Chondrocyte (in vitro differentiated cells): ENCODE data around the gene FSD1. TPM values are rescaled to one million over a fixed set of nuclear protein-coding genes. Genes with fewer than 3 reads are reported as not detected.

Experiments used
- DNase-seq: peaks from one replicate; pipeline ENCODE4 v3.0.0; 2021; ENCODE audit warnings: mixed read lengths, low spot score
- H3K27ac Mint-ChIP-seq: one replicate; pipeline ENCODE4 v1.8.0; 2021; ENCODE audit warnings: mild to moderate bottlenecking, moderate library complexity, mixed read lengths; ENCODE audit not compliant: unreplicated experiment
- H3K27me3 Mint-ChIP-seq: 2 replicates; pipeline ENCODE4 v1.8.0; 2021; ENCODE audit warnings: low read depth, mixed read lengths
- H3K36me3 Mint-ChIP-seq: 2 replicates; pipeline ENCODE4 v1.8.0; 2021; ENCODE audit warnings: low read depth, mixed read lengths
- H3K4me1 Mint-ChIP-seq: 2 replicates; pipeline ENCODE4 v1.8.0; 2021; ENCODE audit warnings: low read depth, mild to moderate bottlenecking, mixed read lengths
- H3K4me3 Mint-ChIP-seq: one replicate; pipeline ENCODE4 v1.8.0; 2021; ENCODE audit warnings: mild to moderate bottlenecking, moderate library complexity, mixed read lengths; ENCODE audit not compliant: unreplicated experiment
- H3K9me3 Mint-ChIP-seq: 2 replicates; pipeline ENCODE4 v1.8.0; 2021; ENCODE audit warnings: low read depth, mixed read lengths
- total RNA-seq: library from RNA; stranded (reverse); gene quantifications from 3 replicates; pipeline ENCODE4 v1.2.1, GENCODE V29; 2021
- TF ChIP-seq, protein P1 (sequence below): fragments of 200-600 bp; sonication (generic); IDR thresholded peaks from 2 replicates; pipeline ENCODE4 v1.5.0; 2021; ENCODE audit warnings: antibody characterized with exemption, mild to moderate bottlenecking, moderate library complexity

FSD1 gene
- total RNA-seq, 1 donor from 2014 or later = 11.6 TPM

DNA sequence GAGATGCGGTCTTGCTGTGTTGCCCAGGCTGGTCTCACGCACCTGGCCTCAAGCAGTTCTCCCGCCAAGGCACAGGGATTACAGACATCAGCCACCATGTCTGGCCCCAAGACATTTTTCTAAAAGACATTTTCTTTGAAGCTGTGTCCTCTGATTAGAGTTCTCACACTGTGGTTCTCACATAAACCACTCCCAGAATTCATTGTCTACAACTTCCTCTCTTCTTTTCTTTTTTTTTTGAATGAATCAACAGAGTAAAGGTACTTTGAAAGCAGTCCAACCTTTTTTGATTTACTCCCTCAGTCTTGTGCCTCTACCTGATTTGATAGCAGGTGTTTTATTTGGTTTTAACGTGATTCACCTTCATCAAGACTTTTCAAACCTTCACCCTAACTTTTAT lies 39.6 kb upstream of the FSD1 start:
- no peak overlapping the region for H3K27ac Mint-ChIP-seq
- DNase-seq = no peak
- H3K36me3 Mint-ChIP-seq = peaks cover 18% of the 10 kb centered on the region
- TF ChIP-seq, protein P1, sequence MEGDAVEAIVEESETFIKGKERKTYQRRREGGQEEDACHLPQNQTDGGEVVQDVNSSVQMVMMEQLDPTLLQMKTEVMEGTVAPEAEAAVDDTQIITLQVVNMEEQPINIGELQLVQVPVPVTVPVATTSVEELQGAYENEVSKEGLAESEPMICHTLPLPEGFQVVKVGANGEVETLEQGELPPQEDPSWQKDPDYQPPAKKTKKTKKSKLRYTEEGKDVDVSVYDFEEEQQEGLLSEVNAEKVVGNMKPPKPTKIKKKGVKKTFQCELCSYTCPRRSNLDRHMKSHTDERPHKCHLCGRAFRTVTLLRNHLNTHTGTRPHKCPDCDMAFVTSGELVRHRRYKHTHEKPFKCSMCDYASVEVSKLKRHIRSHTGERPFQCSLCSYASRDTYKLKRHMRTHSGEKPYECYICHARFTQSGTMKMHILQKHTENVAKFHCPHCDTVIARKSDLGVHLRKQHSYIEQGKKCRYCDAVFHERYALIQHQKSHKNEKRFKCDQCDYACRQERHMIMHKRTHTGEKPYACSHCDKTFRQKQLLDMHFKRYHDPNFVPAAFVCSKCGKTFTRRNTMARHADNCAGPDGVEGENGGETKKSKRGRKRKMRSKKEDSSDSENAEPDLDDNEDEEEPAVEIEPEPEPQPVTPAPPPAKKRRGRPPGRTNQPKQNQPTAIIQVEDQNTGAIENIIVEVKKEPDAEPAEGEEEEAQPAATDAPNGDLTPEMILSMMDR = no peak
- H3K4me1 Mint-ChIP-seq = no peaks in the 10 kb centered on the region
- H3K27me3 Mint-ChIP-seq = no peaks in the 10 kb centered on the region
- no peak overlapping the region for H3K4me3 Mint-ChIP-seq
- H3K9me3 Mint-ChIP-seq = no peaks in the 10 kb centered on the region

DNA sequence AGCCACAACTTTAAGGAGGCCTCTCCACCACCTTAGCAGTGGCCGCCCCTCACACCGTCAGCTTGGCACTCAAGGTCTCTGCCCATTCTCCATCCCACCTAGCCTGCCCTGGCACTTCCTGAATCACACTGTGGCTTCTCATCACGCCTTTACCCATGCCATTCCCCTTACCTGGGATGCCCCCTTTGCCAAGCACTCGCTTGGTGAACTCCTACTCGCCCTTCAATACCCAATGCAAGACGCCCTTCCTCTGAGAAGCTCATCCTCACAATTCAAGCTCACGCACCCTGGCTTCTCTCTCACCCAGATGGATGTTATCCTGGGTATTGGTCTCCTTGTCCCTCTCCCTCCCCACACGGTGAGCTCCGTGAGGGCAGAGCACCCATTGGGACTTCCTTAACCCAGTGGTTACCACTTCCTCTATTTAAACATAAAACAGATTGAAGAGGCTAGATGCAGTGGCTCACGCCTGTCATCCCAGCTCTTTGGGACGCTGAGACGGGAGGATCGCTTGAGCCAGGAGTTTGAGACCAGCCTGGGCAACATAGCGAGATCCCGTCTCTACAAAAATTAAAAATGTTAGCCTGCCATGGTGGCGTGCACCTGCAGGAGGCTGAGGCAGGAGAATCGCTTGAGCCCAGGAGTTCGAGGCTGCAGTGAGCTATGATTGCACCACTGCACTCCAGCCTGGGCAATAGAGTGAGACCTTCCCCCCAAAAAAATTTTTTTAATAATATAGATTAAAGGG lies 38.0 kb upstream of the FSD1 start:
- Mint-ChIP-seq H3K36me3 (peaks cover 15% of the 10 kb centered on the region), H3K27ac (no peak overlapping the region), H3K4me1 (no peaks in the 10 kb centered on the region), H3K9me3 (no peaks in the 10 kb centered on the region), H3K27me3 (no peaks in the 10 kb centered on the region), H3K4me3 (no peak overlapping the region)
- TF ChIP-seq, protein P1 = no peak
- no peak for DNase-seq

DNA sequence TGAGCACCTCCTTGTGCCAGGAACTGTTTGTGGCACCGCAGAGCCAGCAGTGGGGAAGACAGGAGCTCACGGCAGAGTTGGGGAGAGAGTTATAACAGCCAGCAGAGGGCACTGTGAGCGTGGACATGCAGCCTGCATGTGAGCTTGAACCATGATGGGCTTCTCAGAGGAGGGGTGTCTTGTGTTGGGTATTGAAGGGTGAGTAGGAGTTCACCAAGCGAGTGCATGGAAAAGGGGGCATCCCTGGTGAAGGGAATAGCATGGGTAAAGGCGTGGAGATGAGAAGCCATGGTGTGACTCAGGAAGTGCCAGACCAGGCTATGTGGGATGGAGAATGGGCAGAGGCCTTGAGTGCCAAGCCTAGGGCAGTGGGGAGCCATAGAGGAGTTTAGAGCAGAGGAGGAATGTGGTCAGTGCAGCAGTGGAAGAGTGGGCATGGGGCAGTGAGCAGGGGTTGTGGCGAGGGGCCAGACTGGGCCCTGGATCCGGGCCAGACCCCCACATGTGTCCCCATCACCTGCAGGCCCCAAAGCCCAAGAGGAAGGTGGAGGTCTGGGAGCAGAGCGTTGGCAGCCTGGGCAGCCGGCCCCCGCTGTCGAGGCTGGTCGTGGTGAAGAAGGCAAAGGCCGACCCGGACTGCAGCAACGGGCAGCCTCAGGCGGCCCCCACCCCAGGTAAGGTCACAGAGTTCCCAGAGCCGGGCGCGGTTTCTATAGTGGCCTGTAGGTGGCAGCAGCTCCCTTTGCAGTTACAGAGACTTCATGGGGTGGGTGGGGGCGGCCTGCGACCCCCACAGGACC lies 37.1 kb upstream of the FSD1 start:
- no peaks in the 10 kb centered on the region for H3K27me3 Mint-ChIP-seq

DNA sequence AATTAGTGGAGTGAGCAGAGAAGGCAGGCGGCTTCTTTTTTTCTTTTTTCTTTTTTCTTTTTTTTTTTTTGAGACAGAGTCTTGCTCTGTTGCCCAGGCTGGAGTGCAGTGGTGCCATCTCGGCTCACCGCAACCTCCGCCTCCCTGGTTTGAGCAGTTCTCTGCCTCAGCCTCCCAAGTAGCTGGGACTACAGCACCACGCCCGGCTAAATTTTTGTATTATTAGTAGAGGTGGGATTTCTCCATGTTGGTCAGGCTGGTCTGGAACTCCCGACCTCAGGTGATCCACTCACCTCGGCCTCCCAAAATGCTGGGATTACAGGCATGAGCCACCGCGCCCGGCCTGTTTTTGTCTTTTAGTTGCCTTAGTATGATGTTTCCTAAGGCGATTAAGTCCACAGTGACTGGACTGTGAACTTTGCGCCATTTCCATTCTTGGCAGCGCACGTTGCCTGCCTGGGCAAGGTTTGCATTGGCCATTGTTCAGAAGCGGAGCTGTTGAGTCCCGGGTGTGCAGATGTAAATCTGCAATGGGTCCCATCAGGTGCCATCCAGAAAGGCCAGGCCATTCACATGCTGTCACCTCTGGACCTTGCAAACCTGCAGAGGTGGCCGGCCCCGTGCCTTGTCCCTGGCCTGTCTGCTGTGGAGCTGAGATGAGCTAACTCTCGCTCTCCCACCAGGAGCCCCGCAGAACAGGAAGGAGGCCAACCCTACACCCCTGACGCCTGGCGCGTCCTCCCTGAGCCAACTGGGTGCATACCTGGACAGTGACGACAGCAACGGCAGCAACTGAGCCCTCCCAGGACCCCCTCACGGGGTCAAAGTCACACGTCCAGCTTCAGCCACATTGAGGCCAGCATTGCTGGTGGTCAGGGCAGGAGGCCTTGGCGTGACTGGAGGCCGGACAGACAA lies 36.2 kb upstream of the FSD1 start:
- Mint-ChIP-seq H3K36me3 (peaks cover 18% of the 10 kb centered on the region), H3K27me3 (no peaks in the 10 kb centered on the region), H3K4me3 (no peak overlapping the region), H3K4me1 (no peaks in the 10 kb centered on the region), H3K9me3 (no peaks in the 10 kb centered on the region), H3K27ac (no peak overlapping the region)
- no peak for DNase-seq
- TF ChIP-seq, protein P1 = peak; percentile 0

More for the DNA sequence above, 37.1 kb upstream of the FSD1 start:
- Mint-ChIP-seq H3K9me3 (no peaks in the 10 kb centered on the region), H3K4me3 (no peak overlapping the region), H3K27ac (peak overlapping the region; percentile 39), H3K36me3 (peaks cover 18% of the 10 kb centered on the region), H3K4me1 (no peaks in the 10 kb centered on the region)
- no peak for DNase-seq
- TF ChIP-seq, protein P1 = peak; percentile 83
